PC-9 (cell line): ENCODE results near the gene TFF2. TPM values are rescaled to one million over a fixed set of nuclear protein-coding genes. Genes with fewer than 3 reads are reported as not detected.

ENCODE experiments used
- BruUV-seq: library from RNA; stranded (reverse); fragments of 400-500 nt; replicated peaks from 2 replicates; lab custom pipeline; 2021; lab: Mats Ljungman, UMichigan
- CTCF ChIA-PET: fragments of 300-600 bp; sonication (Branson Sonifier 250); formaldehyde crosslinking; loops from one replicate; lab custom pipeline; 2022; ENCODE audit warnings: antibody characterized with exemption; lab: Charles Lee
- POLR2A ChIA-PET: fragments of 300-600 bp; sonication (Branson Sonifier 250); formaldehyde crosslinking; loops from one replicate; lab custom pipeline; 2022; ENCODE audit warnings: antibody characterized with exemption; ENCODE audit not compliant: unreplicated experiment; lab: Charles Lee
- DNase-seq, 2 experiments: peaks; one replicate each; pipeline versions ENCODE4 v3.0.0 to v3.0.0-alpha.2; 2015 to 2022; ENCODE audit warnings: mixed read lengths in 1 of 2
- H2AFZ ChIP-seq: fragments of 200-600 bp; sonication (generic); 2 replicates; pipeline ENCODE4 v1.8.1; 2017; ENCODE audit warnings: antibody characterized with exemption
- H3F3A ChIP-seq: fragments of 200-600 bp; sonication (generic); 2 replicates; pipeline ENCODE4 v1.8.1; 2017; ENCODE audit warnings: antibody characterized with exemption, mild to moderate bottlenecking, low read depth; ENCODE audit not compliant: insufficient read depth
- H3K27ac ChIP-seq: fragments of 200-600 bp; sonication (generic); 2 replicates; pipeline ENCODE4 v1.6.1; 2016; ENCODE audit warnings: mixed run types
- H3K27me3 ChIP-seq: fragments of 200-600 bp; sonication (generic); 2 replicates; pipeline ENCODE4 v1.6.1; 2016; ENCODE audit warnings: low read depth, mixed run types; ENCODE audit not compliant: insufficient read depth
- H3K36me3 ChIP-seq: fragments of 200-600 bp; sonication (generic); 2 replicates; pipeline ENCODE4 v1.6.1; 2016; ENCODE audit warnings: low read depth, mixed run types
- H3K4me1 ChIP-seq: fragments of 200-600 bp; sonication (generic); replicated peaks from 2 replicates; pipeline ENCODE4 v1.6.1; 2016; ENCODE audit warnings: mixed run types; ENCODE audit not compliant: insufficient read depth
- H3K4me2 ChIP-seq: fragments of 200-600 bp; sonication (generic); 2 replicates; pipeline ENCODE4 v1.6.1; 2017; ENCODE audit warnings: mixed run types
- H3K4me3 ChIP-seq: fragments of 200-600 bp; sonication (generic); 2 replicates; pipeline ENCODE4 v1.6.1; 2016; ENCODE audit warnings: mixed run types
- H3K79me2 ChIP-seq: fragments of 200-600 bp; sonication (generic); 2 replicates; pipeline ENCODE4 v1.6.1; 2017; ENCODE audit warnings: low read depth, mixed run types
- H3K9me2 ChIP-seq: fragments of 200-600 bp; sonication (generic); 2 replicates; pipeline ENCODE4 v1.8.1; 2017; ENCODE audit warnings: mild to moderate bottlenecking; ENCODE audit not compliant: insufficient read depth
- H3K9me3 ChIP-seq: fragments of 200-600 bp; sonication (generic); 2 replicates; pipeline ENCODE4 v1.8.1; 2016; ENCODE audit warnings: low read depth; ENCODE audit not compliant: insufficient read depth
- H4K20me1 ChIP-seq: fragments of 200-600 bp; sonication (generic); 2 replicates; pipeline ENCODE4 v1.8.1; 2017; ENCODE audit not compliant: insufficient read depth
- CTCF ChIP-seq: fragments of 200-600 bp; sonication (generic); conservative IDR thresholded peaks from 2 replicates; pipeline ENCODE4 v1.6.1; 2017; ENCODE audit warnings: mixed run types, antibody characterized with exemption, mild to moderate bottlenecking, moderate library complexity
- EZH2 ChIP-seq: fragments of 200-600 bp; sonication (generic); IDR thresholded peaks from 2 replicates; pipeline ENCODE4 v1.8.0; 2017; ENCODE audit warnings: antibody characterized with exemption, low read depth
- intact Hi-C: fragments of 100-400 bp; cut with micrococcal nuclease; formaldehyde crosslinking; loops from one replicate; pipeline ENCODE4 v1.10.0; 2022; ENCODE audit not compliant: unreplicated experiment
- total RNA-seq: library from RNA; stranded (reverse); gene quantifications from 2 replicates; pipeline ENCODE4 v1.2.3, GENCODE V29; 2021

Gene TFF2
- total RNA-seq, 1 experiment from 2014 or later, result 0.52 TPM

- H2AFZ ChIP-seq, result no peak overlapping the region
- no peaks in the 10 kb centered on the region for H3K79me2 ChIP-seq
- no peaks in the 10 kb centered on the region for H3K9me2 ChIP-seq
- TF ChIP-seq EZH2 (no peak), CTCF (no peak)
- CTCF ChIA-PET, result no interaction called here
- no peak overlapping the region for H3K4me3 ChIP-seq
- no peaks in the 10 kb centered on the region for H3F3A ChIP-seq
- no peak overlapping the region for H3K4me2 ChIP-seq
- POLR2A ChIA-PET, result no interaction called here
- no peaks in the 10 kb centered on the region for H3K9me3 ChIP-seq
- H3K4me1 ChIP-seq, result no peaks in the 10 kb centered on the region
- DNase-seq, result no peak
- no peaks in the 10 kb centered on the region for H3K27me3 ChIP-seq
- intact Hi-C loops, result no loop called here
- no TSS peak for BruUV-seq
- no peak overlapping the region for H3K27ac ChIP-seq
- H4K20me1 ChIP-seq, result no peaks in the 10 kb centered on the region
- H3K36me3 ChIP-seq, result no peaks in the 10 kb centered on the region
Observed at GRCh38 chr21:42312626-42313104, 38.1 kb downstream of the TFF2 start.

- Histone ChIP-seq H3K4me3 (no peak overlapping the region), H3K36me3 (no peaks in the 10 kb centered on the region), H3K27ac (no peak overlapping the region), H3K79me2 (no peaks in the 10 kb centered on the region), H3F3A (no peaks in the 10 kb centered on the region), H3K4me1 (no peaks in the 10 kb centered on the region), H3K4me2 (no peak overlapping the region), H3K9me2 (no peaks in the 10 kb centered on the region), H2AFZ (no peak overlapping the region), H4K20me1 (no peaks in the 10 kb centered on the region), H3K27me3 (no peaks in the 10 kb centered on the region), H3K9me3 (no peaks in the 10 kb centered on the region)
- ChIA-PET POLR2A (no interaction called here), CTCF (interaction anchor here (0.6 to 0.7 kb wide), 2 partner anchors 55 to 268 kb away, joined by 4 to 7 read pairs; partner anchors contain the start of gene TFF1)
- no peak for TF ChIP-seq CTCF
- no peak for TF ChIP-seq EZH2
- intact Hi-C loops, result no loop called here
- no TSS peak for BruUV-seq
- no peak for DNase-seq
Observed at GRCh38 chr21:42311816-42312625, 38.8 kb downstream of the TFF2 start.

GRCh38 chr21:42311160-42311559 is 39.6 kb downstream of the TFF2 start:
- POLR2A ChIA-PET, result no interaction called here
- CTCF ChIA-PET, result interaction anchor here (0.6 kb wide), 1 partner anchor 269 kb away, joined by 4 read pairs; no protein-coding TSS in a partner anchor
- DNase-seq, result no peak
- Histone ChIP-seq H3K4me1 (no peaks in the 10 kb centered on the region), H2AFZ (no peak overlapping the region), H3F3A (no peaks in the 10 kb centered on the region), H3K27ac (no peak overlapping the region), H3K4me3 (no peak overlapping the region), H3K4me2 (no peak overlapping the region), H3K9me3 (no peaks in the 10 kb centered on the region), H3K27me3 (no peaks in the 10 kb centered on the region), H3K36me3 (no peaks in the 10 kb centered on the region), H3K9me2 (no peaks in the 10 kb centered on the region), H4K20me1 (no peaks in the 10 kb centered on the region), H3K79me2 (no peaks in the 10 kb centered on the region)
- BruUV-seq, result no TSS peak
- TF ChIP-seq CTCF (no peak), EZH2 (no peak)
- intact Hi-C loops, result no loop called here
